GM12878 (cell line): ENCODE data around the gene SENP3. TPM values are rescaled to one million over a fixed set of nuclear protein-coding genes. Genes with fewer than 3 reads are reported as not detected.
A peak's percentile ranks its signal among the peaks of the same experiment; 100 is the strongest.

Source experiments
- ATF7 ChIP-seq: fragments of 450-650 bp; IDR thresholded peaks from 2 replicates; pipeline ENCODE4 v1.6.1; 2016; ENCODE audit warnings: low read depth, mild to moderate bottlenecking
- CBX3 ChIP-seq: fragments of 200-600 bp; sonication (generic); IDR thresholded peaks from 2 replicates; pipeline ENCODE4 v1.6.1; 2016; ENCODE audit warnings: low read depth, borderline replicate concordance
- DPF2 ChIP-seq: fragments of 450-650 bp; IDR thresholded peaks from 2 replicates; pipeline ENCODE4 v1.6.1; 2017; ENCODE audit warnings: mild to moderate bottlenecking
- EZH2 ChIP-seq: IDR thresholded peaks from 2 replicates; pipeline ENCODE4 v1.6.1; 2012; ENCODE audit warnings: low read depth, mild to moderate bottlenecking, control low read depth, inconsistent platforms, low read length, borderline replicate concordance; ENCODE audit not compliant: control insufficient read depth
- MEF2B ChIP-seq: fragments of 450-650 bp; IDR thresholded peaks from 2 replicates; pipeline ENCODE4 v1.6.1; 2018; ENCODE audit warnings: mild to moderate bottlenecking, moderate library complexity; ENCODE audit not compliant: partially characterized antibody, poor library complexity, severe bottlenecking
- MTA2 ChIP-seq: fragments of 450-650 bp; IDR thresholded peaks from 2 replicates; pipeline ENCODE4 v1.6.1; 2016; ENCODE audit warnings: low read depth, mild to moderate bottlenecking, moderate library complexity
- MTA3 ChIP-seq: IDR thresholded peaks from 2 replicates; pipeline ENCODE4 v1.6.1; 2012; ENCODE audit warnings: low read length, inconsistent platforms, borderline replicate concordance
- RUNX3 ChIP-seq: IDR thresholded peaks from 2 replicates; pipeline ENCODE4 v1.6.1; 2012; ENCODE audit warnings: low read length, inconsistent platforms
- SIX5 ChIP-seq: IDR thresholded peaks from 2 replicates; pipeline ENCODE4 v1.6.1; 2011; ENCODE audit warnings: mild to moderate bottlenecking, low read depth, low read length, moderate library complexity; ENCODE audit not compliant: severe bottlenecking
- SPI1 ChIP-seq: IDR thresholded peaks from 2 replicates; pipeline ENCODE4 v1.6.1; 2011; ENCODE audit warnings: low read depth, mild to moderate bottlenecking, low read length, moderate library complexity, borderline replicate concordance; ENCODE audit not compliant: insufficient read depth
- SREBF2 ChIP-seq: IDR thresholded peaks from 2 replicates; pipeline ENCODE4 v1.6.1; 2012; ENCODE audit warnings: mild to moderate bottlenecking, low read length
- SRF ChIP-seq, 2 experiments: IDR thresholded peaks; 2 replicates each; pipeline ENCODE4 v1.6.1; 2011; ENCODE audit warnings: low read depth in 2 of 2, low read length in 2 of 2, mild to moderate bottlenecking in 1 of 2, moderate library complexity in 1 of 2
- STAT1 ChIP-seq: fragments of 450-650 bp; conservative IDR thresholded peaks from 2 replicates; pipeline ENCODE4 v1.6.1; 2014; ENCODE audit warnings: antibody characterized with exemption, mild to moderate bottlenecking
- ZNF384 ChIP-seq: IDR thresholded peaks from 2 replicates; pipeline ENCODE4 v1.6.1; 2012; ENCODE audit warnings: low read depth, mild to moderate bottlenecking, low read length, improper control_type of control experiment, borderline replicate concordance
- ZNF622 ChIP-seq: fragments of 450-650 bp; IDR thresholded peaks from 2 replicates; pipeline ENCODE4 v1.6.1; 2017; ENCODE audit warnings: mild to moderate bottlenecking, inconsistent platforms
- ZSCAN29 ChIP-seq: fragments of 450-650 bp; IDR thresholded peaks from 2 replicates; pipeline ENCODE4 v1.6.1; 2017; ENCODE audit warnings: mild to moderate bottlenecking, moderate library complexity
- polyA plus RNA-seq, 11 experiments: library from polyadenylated mRNA; depleted of rRNA in 4 of 11; unstranded in 6 of 11; stranded (reverse) in 5 of 11; fragments of >200 nt; fragmentation: Nextera tagmentation in 4 of 11; fragmentation: Illumina TruSeq in 1 of 11; extraction: Ambion mirVana in 4 of 11; extraction: Trizol in 1 of 11; gene quantifications; 1 replicate in 1 of 11; 2 replicates in 10 of 11; pipeline versions ENCODE4 v1.2.1 to v1.2.3, GENCODE V29; 2011 to 2016; ENCODE audit warnings: inconsistent platforms in 2 of 11, missing spikeins in 2 of 11, low read depth in 1 of 11
- total RNA-seq, 4 experiments: library from RNA; depleted of rRNA in 3 of 4; stranded (reverse); fragments of >200 nt in 3 of 4; fragmentation: Illumina TruSeq in 1 of 4; extraction: Trizol in 1 of 4; gene quantifications; 2 replicates each; pipeline versions ENCODE4 v1.2.1 to v1.2.3, GENCODE V29; 2013 to 2021
- TF ChIP-seq, protein P1 (sequence below): fragments of 450-650 bp; IDR thresholded peaks from 2 replicates; pipeline ENCODE4 v1.6.1; 2016; ENCODE audit warnings: mild to moderate bottlenecking
- TF ChIP-seq, protein P2 (sequence below): fragments of 450-650 bp; formaldehyde crosslinking; IDR thresholded peaks from 2 replicates; pipeline ENCODE4 v1.4.0; 2020; ENCODE audit warnings: mild to moderate bottlenecking, moderate library complexity
- TF ChIP-seq, protein P3 (sequence below): IDR thresholded peaks from 2 replicates; pipeline ENCODE4 v1.6.1; 2011; ENCODE audit warnings: low read depth, mild to moderate bottlenecking, low read length, moderate library complexity, borderline replicate concordance; ENCODE audit errors: extremely low read depth
- TF ChIP-seq, protein P4 (sequence below): IDR thresholded peaks from 2 replicates; pipeline ENCODE4 v1.6.1; 2012; ENCODE audit warnings: mild to moderate bottlenecking, low read depth, low read length

The SENP3 gene
- total and polyA plus RNA-seq, 10 of the 15 experiments (the other 5 are each of a cell fraction or from before 2014, with no cell fraction given): 1.8 to 113 (median 72.3) TPM

DNA sequence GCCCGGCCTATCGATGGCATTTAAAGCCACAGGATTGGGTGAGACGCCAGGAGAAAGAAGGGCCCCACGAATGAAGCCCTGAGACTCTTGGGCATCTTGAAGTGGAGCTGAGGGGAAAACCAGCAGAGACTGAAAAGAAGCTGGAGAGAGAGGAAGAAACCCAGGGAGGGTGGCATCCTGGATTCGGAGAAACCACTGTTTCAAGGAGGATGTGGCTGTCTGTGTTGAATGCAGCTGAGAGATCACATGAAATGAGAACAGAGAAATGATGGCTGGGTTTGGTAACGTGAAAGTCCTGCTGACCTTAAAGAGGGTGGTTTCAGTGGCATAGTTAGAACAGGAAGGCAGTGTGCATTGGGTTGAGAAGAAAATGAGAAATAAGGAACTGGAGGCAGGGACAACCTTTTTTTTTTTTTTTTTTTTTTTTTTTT is 9.1 kb upstream of the SENP3 start (continued):
- TF ChIP-seq, protein P1, sequence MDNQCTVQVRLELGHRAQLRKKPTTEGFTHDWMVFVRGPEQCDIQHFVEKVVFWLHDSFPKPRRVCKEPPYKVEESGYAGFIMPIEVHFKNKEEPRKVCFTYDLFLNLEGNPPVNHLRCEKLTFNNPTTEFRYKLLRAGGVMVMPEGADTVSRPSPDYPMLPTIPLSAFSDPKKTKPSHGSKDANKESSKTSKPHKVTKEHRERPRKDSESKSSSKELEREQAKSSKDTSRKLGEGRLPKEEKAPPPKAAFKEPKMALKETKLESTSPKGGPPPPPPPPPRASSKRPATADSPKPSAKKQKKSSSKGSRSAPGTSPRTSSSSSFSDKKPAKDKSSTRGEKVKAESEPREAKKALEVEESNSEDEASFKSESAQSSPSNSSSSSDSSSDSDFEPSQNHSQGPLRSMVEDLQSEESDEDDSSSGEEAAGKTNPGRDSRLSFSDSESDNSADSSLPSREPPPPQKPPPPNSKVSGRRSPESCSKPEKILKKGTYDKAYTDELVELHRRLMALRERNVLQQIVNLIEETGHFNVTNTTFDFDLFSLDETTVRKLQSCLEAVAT: no peak
- TF ChIP-seq MTA2 (peak; percentile 71; the same call in 1 of the 2 replicates), SREBF2 (no peak), ZSCAN29 (no peak), MTA3 (peak; percentile 66; the same call in 1 of the 2 replicates), MEF2B (no peak), SIX5 (no peak), CBX3 (no peak), RUNX3 (peak; percentile 83), ATF7 (peak; percentile 63), SPI1 (peak; percentile 82), ZNF384 (peak; percentile 94), DPF2 (peak; percentile 71; the same call in 1 of the 2 replicates), SRF (IDR thresholded peaks at IDR 0.05; ENCODE audit: low read depth in 2 of 2, low read length in 2 of 2) (no peak), ZNF622 (no peak), EZH2 (no peak), STAT1 (no peak)
- TF ChIP-seq, protein P2, sequence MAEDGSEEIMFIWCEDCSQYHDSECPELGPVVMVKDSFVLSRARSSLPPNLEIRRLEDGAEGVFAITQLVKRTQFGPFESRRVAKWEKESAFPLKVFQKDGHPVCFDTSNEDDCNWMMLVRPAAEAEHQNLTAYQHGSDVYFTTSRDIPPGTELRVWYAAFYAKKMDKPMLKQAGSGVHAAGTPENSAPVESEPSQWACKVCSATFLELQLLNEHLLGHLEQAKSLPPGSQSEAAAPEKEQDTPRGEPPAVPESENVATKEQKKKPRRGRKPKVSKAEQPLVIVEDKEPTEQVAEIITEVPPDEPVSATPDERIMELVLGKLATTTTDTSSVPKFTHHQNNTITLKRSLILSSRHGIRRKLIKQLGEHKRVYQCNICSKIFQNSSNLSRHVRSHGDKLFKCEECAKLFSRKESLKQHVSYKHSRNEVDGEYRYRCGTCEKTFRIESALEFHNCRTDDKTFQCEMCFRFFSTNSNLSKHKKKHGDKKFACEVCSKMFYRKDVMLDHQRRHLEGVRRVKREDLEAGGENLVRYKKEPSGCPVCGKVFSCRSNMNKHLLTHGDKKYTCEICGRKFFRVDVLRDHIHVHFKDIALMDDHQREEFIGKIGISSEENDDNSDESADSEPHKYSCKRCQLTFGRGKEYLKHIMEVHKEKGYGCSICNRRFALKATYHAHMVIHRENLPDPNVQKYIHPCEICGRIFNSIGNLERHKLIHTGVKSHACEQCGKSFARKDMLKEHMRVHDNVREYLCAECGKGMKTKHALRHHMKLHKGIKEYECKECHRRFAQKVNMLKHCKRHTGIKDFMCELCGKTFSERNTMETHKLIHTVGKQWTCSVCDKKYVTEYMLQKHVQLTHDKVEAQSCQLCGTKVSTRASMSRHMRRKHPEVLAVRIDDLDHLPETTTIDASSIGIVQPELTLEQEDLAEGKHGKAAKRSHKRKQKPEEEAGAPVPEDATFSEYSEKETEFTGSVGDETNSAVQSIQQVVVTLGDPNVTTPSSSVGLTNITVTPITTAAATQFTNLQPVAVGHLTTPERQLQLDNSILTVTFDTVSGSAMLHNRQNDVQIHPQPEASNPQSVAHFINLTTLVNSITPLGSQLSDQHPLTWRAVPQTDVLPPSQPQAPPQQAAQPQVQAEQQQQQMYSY (CRISPR knock-in tag): no peak
- TF ChIP-seq, protein P3, sequence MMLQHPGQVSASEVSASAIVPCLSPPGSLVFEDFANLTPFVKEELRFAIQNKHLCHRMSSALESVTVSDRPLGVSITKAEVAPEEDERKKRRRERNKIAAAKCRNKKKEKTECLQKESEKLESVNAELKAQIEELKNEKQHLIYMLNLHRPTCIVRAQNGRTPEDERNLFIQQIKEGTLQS: no peak
- TF ChIP-seq, protein P4, sequence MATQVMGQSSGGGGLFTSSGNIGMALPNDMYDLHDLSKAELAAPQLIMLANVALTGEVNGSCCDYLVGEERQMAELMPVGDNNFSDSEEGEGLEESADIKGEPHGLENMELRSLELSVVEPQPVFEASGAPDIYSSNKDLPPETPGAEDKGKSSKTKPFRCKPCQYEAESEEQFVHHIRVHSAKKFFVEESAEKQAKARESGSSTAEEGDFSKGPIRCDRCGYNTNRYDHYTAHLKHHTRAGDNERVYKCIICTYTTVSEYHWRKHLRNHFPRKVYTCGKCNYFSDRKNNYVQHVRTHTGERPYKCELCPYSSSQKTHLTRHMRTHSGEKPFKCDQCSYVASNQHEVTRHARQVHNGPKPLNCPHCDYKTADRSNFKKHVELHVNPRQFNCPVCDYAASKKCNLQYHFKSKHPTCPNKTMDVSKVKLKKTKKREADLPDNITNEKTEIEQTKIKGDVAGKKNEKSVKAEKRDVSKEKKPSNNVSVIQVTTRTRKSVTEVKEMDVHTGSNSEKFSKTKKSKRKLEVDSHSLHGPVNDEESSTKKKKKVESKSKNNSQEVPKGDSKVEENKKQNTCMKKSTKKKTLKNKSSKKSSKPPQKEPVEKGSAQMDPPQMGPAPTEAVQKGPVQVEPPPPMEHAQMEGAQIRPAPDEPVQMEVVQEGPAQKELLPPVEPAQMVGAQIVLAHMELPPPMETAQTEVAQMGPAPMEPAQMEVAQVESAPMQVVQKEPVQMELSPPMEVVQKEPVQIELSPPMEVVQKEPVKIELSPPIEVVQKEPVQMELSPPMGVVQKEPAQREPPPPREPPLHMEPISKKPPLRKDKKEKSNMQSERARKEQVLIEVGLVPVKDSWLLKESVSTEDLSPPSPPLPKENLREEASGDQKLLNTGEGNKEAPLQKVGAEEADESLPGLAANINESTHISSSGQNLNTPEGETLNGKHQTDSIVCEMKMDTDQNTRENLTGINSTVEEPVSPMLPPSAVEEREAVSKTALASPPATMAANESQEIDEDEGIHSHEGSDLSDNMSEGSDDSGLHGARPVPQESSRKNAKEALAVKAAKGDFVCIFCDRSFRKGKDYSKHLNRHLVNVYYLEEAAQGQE: no peak
